Testis (tissue), 3 donors: ENCODE measurements around the gene MPC1L. TPM values are rescaled to one million over a fixed set of nuclear protein-coding genes. Genes with fewer than 3 reads are reported as not detected.

Experiments
- DNase-seq: peaks from one replicate; pipeline ENCODE4 v3.0.0-alpha.2; 2019
- H3K27ac ChIP-seq, 2 donors: fragments of 200-600 bp; sonication (generic); one replicate each; pipeline ENCODE4 v1.5.1; 2019
- H3K27me3 ChIP-seq: fragments of 200-600 bp; sonication (generic); one replicate; pipeline ENCODE4 v1.5.1; 2019
- H3K36me3 ChIP-seq: fragments of 200-600 bp; sonication (generic); one replicate; pipeline ENCODE4 v1.5.1; 2017; ENCODE audit warnings: low read depth; ENCODE audit errors: missing control alignments
- H3K4me1 ChIP-seq: fragments of 200-600 bp; sonication (generic); one replicate; pipeline ENCODE4 v1.5.1; 2019
- H3K4me3 ChIP-seq, 2 donors: fragments of 200-600 bp; sonication (generic); one replicate each; pipeline ENCODE4 v1.5.1; 2017 to 2019
- H3K9me3 ChIP-seq: fragments of 200-600 bp; sonication (generic); one replicate; pipeline ENCODE4 v1.5.1; 2017
- CTCF ChIP-seq, 3 experiments: fragments of 450-650 bp in 2 of 3; fragments of 200-600 bp in 1 of 3; sonication (generic) in 1 of 3; IDR thresholded peaks; one replicate each; pipeline ENCODE4 v1.5.1; 2016 to 2019; ENCODE audit warnings: antibody characterized with exemption in 3 of 3, mild to moderate bottlenecking in 2 of 3, moderate library complexity in 1 of 3
- POLR2A ChIP-seq: fragments of 450-650 bp; IDR thresholded peaks from one replicate; pipeline ENCODE4 v1.6.1; 2017; ENCODE audit warnings: antibody characterized with exemption, mild to moderate bottlenecking, moderate library complexity
- WGBS, 2 donors: methylation state at CpG; one replicate each; pipeline ENCODE4 v1.1.5; 2018; 5-methylcytosine and 5-hydroxymethylcytosine counted together
- intact Hi-C: fragments of 100-400 bp; cut with DNase I; formaldehyde crosslinking; loops from one replicate; pipeline ENCODE4 v1.15.1; 2023; ENCODE audit warnings: low total_unique reads
- polyA plus RNA-seq: library from polyadenylated mRNA; stranded (reverse); fragments of 350-450 nt; fragmentation: Illumina TruSeq; extraction: RNeasy Lipid Tissue Mini Kit (QIAGEN cat#74804); gene quantifications from one replicate; pipeline ENCODE4 v1.2.3, GENCODE V29; 2014; ENCODE audit warnings: low read depth, low replicate concordance; ENCODE audit not compliant: insufficient read depth
- total RNA-seq, 2 donors: library from RNA; depleted of rRNA; stranded (reverse); fragments of >200 nt; gene quantifications; one replicate each; pipeline ENCODE4 v1.2.3, GENCODE V29; 2016

The MPC1L gene
- total and polyA plus RNA-seq, 3 donors from 2014 or later = 8.5 to 17.3 (median 11.4) TPM

GRCh38 chrX:40663880-40664630, 40.8 kb downstream of the MPC1L start:
- Histone ChIP-seq H3K9me3 (no peaks in the 10 kb centered on the region), H3K27ac (no peak overlapping the region), H3K36me3 (no peaks in the 10 kb centered on the region), H3K4me1 (no peaks in the 10 kb centered on the region), H3K27me3 (no peaks in the 10 kb centered on the region), H3K4me3 (no peak overlapping the region)
- intact Hi-C loops = no loop called here
- WGBS, 2 donors = 61 to 63% methylated on average over 5 to 6 of the region's 6 CpGs
- peak; percentile 34 for DNase-seq
- TF ChIP-seq POLR2A (no peak), CTCF (IDR thresholded peaks at IDR 0.05) (peak in 1 of 3 experiments; percentile 29)

- TF ChIP-seq CTCF (IDR thresholded peaks at IDR 0.05) (no peak), POLR2A (no peak)
- no peak overlapping the region for H3K27ac ChIP-seq
- 58 to 64% methylated on average over 4 to 6 of the region's 6 CpGs for WGBS, 2 donors
- H3K36me3 ChIP-seq = no peaks in the 10 kb centered on the region
- intact Hi-C loops = no loop called here
- no peaks in the 10 kb centered on the region for H3K4me1 ChIP-seq
- H3K27me3 ChIP-seq = no peaks in the 10 kb centered on the region
- DNase-seq = no peak
- no peaks in the 10 kb centered on the region for H3K9me3 ChIP-seq
- H3K4me3 ChIP-seq = no peak overlapping the region
These were observed 47.9 kb downstream of the MPC1L start for GRCh38 chrX:40671126-40671525.

Other genes with a start within 250 kb of the MPC1L start
- 10 to 100 TPM; 72.4 to 76.4 TPM for gene ATP6AP2, start 42.5 kb upstream of the MPC1L start, total RNA-seq
- gene ATP6AP2, start 42.5 kb upstream of the MPC1L start, polyA plus RNA-seq = 79.2 TPM
- 1 to 10 TPM; 6.2 to 9.3 TPM for gene CXorf38, start 24.1 kb downstream of the MPC1L start, total RNA-seq
- gene CXorf38, start 24.1 kb downstream of the MPC1L start, polyA plus RNA-seq = 4.9 TPM
- 10 to 100 TPM; 16.7 to 19.1 TPM for gene MED14, start 112.1 kb downstream of the MPC1L start, total RNA-seq
- 13.2 TPM for gene MED14, start 112.1 kb downstream of the MPC1L start, polyA plus RNA-seq